WTC11 (cell line): ENCODE measurements around the gene BIRC2.

ENCODE experiments used
- ATF6 ChIP-seq: sonication (generic); formaldehyde crosslinking; IDR thresholded peaks from 2 replicates; pipeline ENCODE4 v1.8.1; 2023; ENCODE audit warnings: mild to moderate bottlenecking, missing genetic modification reagents
- MAX ChIP-seq: sonication (generic); formaldehyde crosslinking; IDR thresholded peaks from 2 replicates; pipeline ENCODE4 v1.8.0; 2022; ENCODE audit warnings: mild to moderate bottlenecking, missing genetic modification reagents
- MYBL2 ChIP-seq: sonication (generic); formaldehyde crosslinking; IDR thresholded peaks from 2 replicates; pipeline ENCODE4 v1.8.1; 2023; ENCODE audit warnings: mild to moderate bottlenecking, moderate library complexity, missing genetic modification reagents
- NFYB ChIP-seq: sonication (generic); formaldehyde crosslinking; conservative IDR thresholded peaks from 2 replicates; pipeline ENCODE4 v1.8.0; 2022; ENCODE audit warnings: low read depth, missing genetic modification reagents
- RORB ChIP-seq: fragments of 250-450 bp; sonication (Bioruptor Pico); IDR thresholded peaks from 2 replicates; pipeline ENCODE4 v1.9.0; 2021; ENCODE audit warnings: mild to moderate bottlenecking
- TF ChIP-seq, protein P1 (sequence below): sonication (generic); formaldehyde crosslinking; IDR thresholded peaks from 2 replicates; pipeline ENCODE4 v1.8.1; 2022; ENCODE audit warnings: low read depth, missing genetic modification reagents, borderline replicate concordance
- TF ChIP-seq, protein P2 (sequence below): fragments of 200-600 bp; IDR thresholded peaks from 2 replicates; pipeline ENCODE4 v1.8.0; 2022; ENCODE audit warnings: antibody characterized with exemption

GRCh38 chr11:102419181-102419580 lies 72.2 kb downstream of the BIRC2 start:
- TF ChIP-seq RORB = no peak
- TF ChIP-seq NFYB (CRISPR knock-in tag) = no peak
- TF ChIP-seq, protein P1, sequence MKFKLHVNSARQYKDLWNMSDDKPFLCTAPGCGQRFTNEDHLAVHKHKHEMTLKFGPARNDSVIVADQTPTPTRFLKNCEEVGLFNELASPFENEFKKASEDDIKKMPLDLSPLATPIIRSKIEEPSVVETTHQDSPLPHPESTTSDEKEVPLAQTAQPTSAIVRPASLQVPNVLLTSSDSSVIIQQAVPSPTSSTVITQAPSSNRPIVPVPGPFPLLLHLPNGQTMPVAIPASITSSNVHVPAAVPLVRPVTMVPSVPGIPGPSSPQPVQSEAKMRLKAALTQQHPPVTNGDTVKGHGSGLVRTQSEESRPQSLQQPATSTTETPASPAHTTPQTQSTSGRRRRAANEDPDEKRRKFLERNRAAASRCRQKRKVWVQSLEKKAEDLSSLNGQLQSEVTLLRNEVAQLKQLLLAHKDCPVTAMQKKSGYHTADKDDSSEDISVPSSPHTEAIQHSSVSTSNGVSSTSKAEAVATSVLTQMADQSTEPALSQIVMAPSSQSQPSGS = no peak
- TF ChIP-seq ATF6 (CRISPR knock-in tag) = no peak
- no peak for TF ChIP-seq MYBL2 (CRISPR knock-in tag)
- TF ChIP-seq MAX (CRISPR knock-in tag) = no peak
- TF ChIP-seq, protein P2, sequence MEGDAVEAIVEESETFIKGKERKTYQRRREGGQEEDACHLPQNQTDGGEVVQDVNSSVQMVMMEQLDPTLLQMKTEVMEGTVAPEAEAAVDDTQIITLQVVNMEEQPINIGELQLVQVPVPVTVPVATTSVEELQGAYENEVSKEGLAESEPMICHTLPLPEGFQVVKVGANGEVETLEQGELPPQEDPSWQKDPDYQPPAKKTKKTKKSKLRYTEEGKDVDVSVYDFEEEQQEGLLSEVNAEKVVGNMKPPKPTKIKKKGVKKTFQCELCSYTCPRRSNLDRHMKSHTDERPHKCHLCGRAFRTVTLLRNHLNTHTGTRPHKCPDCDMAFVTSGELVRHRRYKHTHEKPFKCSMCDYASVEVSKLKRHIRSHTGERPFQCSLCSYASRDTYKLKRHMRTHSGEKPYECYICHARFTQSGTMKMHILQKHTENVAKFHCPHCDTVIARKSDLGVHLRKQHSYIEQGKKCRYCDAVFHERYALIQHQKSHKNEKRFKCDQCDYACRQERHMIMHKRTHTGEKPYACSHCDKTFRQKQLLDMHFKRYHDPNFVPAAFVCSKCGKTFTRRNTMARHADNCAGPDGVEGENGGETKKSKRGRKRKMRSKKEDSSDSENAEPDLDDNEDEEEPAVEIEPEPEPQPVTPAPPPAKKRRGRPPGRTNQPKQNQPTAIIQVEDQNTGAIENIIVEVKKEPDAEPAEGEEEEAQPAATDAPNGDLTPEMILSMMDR = no peak
